ENCODE data around the gene SAMD1.

DNA sequence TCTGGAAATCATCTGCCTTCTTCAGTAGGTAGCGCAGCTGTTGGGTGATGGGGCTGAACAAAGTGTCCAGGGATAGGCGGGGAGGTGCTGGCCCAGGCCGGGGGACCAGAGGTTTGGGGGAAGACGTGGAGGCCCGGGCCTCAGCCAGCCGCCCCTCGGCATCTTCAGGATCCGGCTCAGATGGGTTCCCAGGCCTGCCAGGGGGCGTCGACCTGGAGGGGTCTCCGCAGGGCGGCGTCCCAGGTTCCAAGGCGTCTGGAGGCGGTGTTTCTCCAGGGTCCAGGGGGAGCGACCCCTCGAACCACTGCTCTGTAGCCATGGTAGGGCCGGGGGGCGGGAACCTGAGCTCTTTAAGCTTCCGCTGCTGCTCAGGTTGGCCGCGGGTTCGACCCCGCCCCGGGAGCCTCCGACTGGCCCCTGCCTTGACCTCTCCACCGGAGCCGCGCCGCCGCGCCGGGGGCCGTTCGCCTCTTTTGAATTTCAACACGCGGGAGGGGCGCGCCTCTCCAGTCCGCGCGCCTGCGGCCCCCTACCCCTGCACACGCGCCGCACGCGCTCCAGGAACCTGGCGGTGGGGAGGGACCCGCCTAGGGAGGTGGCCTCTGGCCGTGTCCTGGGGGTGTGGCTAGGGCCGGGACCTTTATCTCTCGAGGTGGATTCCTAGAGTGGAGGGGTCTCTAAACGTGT, 5.1 kb downstream of the SAMD1 start, which contains the start of gene C19orf67:
- TF ChIP-seq, protein P1, sequence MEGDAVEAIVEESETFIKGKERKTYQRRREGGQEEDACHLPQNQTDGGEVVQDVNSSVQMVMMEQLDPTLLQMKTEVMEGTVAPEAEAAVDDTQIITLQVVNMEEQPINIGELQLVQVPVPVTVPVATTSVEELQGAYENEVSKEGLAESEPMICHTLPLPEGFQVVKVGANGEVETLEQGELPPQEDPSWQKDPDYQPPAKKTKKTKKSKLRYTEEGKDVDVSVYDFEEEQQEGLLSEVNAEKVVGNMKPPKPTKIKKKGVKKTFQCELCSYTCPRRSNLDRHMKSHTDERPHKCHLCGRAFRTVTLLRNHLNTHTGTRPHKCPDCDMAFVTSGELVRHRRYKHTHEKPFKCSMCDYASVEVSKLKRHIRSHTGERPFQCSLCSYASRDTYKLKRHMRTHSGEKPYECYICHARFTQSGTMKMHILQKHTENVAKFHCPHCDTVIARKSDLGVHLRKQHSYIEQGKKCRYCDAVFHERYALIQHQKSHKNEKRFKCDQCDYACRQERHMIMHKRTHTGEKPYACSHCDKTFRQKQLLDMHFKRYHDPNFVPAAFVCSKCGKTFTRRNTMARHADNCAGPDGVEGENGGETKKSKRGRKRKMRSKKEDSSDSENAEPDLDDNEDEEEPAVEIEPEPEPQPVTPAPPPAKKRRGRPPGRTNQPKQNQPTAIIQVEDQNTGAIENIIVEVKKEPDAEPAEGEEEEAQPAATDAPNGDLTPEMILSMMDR (IDR thresholded peaks at IDR 0.05) = no peak
- TF ChIP-seq POLR2A (IDR thresholded peaks at IDR 0.05) = no peak
- no peak for TF ChIP-seq POLR2AphosphoS5 (IDR thresholded peaks at IDR 0.05)

All from breast epithelium (tissue), 3 donors.